ENCODE data around the gene PLEKHG4B. TPM values are rescaled to one million over a fixed set of nuclear protein-coding genes. Genes with fewer than 3 reads are reported as not detected.
"Not testable (repeated sequence)": the region's sequence is repeated elsewhere in the genome, so short reads cannot be mapped to it uniquely, and the experiment has no call there.

The PLEKHG4B gene
- total RNA-seq, 2 experiments from 2014 or later, result 0.10 TPM

DNA sequence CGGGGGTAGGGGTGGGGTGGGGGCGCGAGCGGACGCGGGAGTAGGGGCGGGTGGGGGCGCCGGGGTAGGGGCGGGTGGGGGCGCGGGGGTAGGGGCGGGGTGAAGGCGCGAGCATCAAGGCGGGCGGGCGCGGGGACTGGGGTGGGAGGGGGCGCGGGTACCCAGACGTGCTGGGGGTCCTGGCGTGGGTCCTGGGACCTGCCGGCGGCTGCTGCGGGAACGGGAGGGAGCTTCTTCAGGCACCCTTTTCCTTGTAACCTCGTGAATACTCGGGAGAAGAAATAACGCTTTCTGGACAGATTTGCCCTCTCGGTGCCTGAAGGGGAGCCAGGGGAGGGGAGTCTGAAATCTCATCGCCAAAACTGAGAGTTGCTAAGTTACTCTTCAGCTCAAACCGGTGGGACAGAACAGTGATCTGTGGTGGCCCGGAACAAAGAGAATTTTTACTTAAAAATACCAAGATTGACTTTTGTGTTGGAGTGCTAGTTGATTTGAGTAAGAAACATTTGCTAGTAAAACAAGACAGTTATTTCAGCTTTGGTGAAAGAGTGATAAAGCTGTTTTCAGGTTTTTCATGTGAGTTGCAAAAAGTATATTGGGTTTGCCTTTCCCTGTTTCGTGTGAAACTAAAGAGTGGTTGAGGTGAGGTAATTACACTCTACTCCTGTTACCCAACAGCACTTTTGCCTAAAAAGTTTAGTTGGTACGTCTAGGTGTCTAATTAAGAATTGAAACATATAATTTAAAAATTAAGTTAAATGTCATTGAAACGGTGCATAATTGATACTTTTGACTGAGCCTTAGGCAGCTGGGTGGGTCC, 643 bp downstream of the PLEKHG4B start:
- peaks cover 3% of the 10 kb centered on the region for H3K4me1 Mint-ChIP-seq
- no peak overlapping the region for H3K4me3 Mint-ChIP-seq
- H3K9me3 Mint-ChIP-seq, result no peaks in the 10 kb centered on the region
- peaks cover 50% of the 10 kb centered on the region for H3K27me3 Mint-ChIP-seq
- DNase-seq, result no peak
- ChIA-PET CTCF (no interaction called here), POLR2A (no interaction called here)
- H3K27ac Mint-ChIP-seq, result no peak overlapping the region
- H3K36me3 Mint-ChIP-seq (ENCODE audit: low read depth), result no peaks in the 10 kb centered on the region

GRCh38 chr5:93221-93980, 1.4 kb downstream of the PLEKHG4B start:
- CTCF ChIA-PET, result no interaction called here
- Mint-ChIP-seq H3K4me3 (no peak overlapping the region), H3K4me1 (peaks cover 3% of the 10 kb centered on the region), H3K9me3 (no peaks in the 10 kb centered on the region), H3K27me3 (peaks cover 47% of the 10 kb centered on the region), H3K36me3 (ENCODE audit: low read depth) (no peaks in the 10 kb centered on the region), H3K27ac (no peak overlapping the region)
- no peak for DNase-seq
- POLR2A ChIA-PET, result no interaction called here

- Mint-ChIP-seq H3K27me3 (peaks cover 44% of the 10 kb centered on the region), H3K9me3 (no peaks in the 10 kb centered on the region), H3K4me3 (no peak overlapping the region), H3K27ac (no peak overlapping the region), H3K4me1 (peaks cover 3% of the 10 kb centered on the region), H3K36me3 (ENCODE audit: low read depth) (no peaks in the 10 kb centered on the region)
- POLR2A ChIA-PET, result no interaction called here
- CTCF ChIA-PET, result no interaction called here
- DNase-seq, result no peak
These were observed 2.3 kb downstream of the PLEKHG4B start for GRCh38 chr5:94113-94892.

DNA sequence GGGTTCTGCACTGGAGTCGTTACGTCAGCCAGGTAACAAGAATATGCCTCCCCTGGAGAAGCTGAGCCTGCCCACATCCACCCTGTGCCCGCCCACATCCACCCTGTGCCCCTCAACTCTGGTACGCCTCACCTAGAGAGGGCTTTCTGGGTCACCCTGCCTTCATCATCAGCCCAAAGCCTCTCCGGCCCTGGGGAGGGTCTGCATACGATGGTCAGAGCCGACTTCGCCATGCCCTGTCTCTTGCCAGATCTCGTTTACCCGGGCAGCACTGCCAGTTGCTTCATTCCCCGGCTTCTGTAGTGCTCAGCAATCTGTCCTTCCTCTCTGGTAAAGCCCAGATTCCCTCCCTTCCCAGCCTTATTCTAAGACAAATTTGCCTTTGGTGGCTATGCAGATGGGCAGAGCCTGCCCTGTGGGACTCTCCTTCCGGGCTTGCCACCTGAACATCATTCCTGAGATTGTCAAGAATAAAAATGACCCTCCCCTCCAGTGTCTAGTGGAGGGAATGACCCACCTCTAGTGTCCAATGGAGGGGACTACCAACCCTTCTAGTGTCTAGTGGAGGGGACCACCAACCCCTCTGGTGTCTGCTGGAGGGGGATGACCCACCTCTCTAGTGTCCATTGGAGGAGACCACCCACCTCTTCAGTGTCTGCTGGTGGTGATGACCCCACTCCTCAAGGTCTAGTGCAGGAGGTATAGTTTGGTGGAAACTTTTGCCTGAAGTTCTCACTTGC, 3.4 kb downstream of the PLEKHG4B start:
- no peak for DNase-seq
- Mint-ChIP-seq H3K27ac (no peak overlapping the region), H3K36me3 (ENCODE audit: low read depth) (no peaks in the 10 kb centered on the region), H3K9me3 (no peaks in the 10 kb centered on the region), H3K4me1 (peaks cover 3% of the 10 kb centered on the region), H3K27me3 (peaks cover 41% of the 10 kb centered on the region), H3K4me3 (no peak overlapping the region)
- POLR2A ChIA-PET, result no interaction called here
- CTCF ChIA-PET, result no interaction called here

GRCh38 chr5:96976-97660, 5.2 kb downstream of the PLEKHG4B start:
- Mint-ChIP-seq H3K4me1 (no peaks in the 10 kb centered on the region), H3K27ac (no peak overlapping the region), H3K9me3 (no peaks in the 10 kb centered on the region), H3K36me3 (ENCODE audit: low read depth) (no peaks in the 10 kb centered on the region), H3K4me3 (no peak overlapping the region), H3K27me3 (peaks cover 28% of the 10 kb centered on the region)
- POLR2A ChIA-PET, result no interaction called here
- no peak for DNase-seq
- CTCF ChIA-PET, result no interaction called here

- H3K4me1 Mint-ChIP-seq, result no peaks in the 10 kb centered on the region
- ChIA-PET CTCF (no interaction called here), POLR2A (no interaction called here)
- no peaks in the 10 kb centered on the region for H3K9me3 Mint-ChIP-seq
- H3K27ac Mint-ChIP-seq, result no peak overlapping the region
- peaks cover 10% of the 10 kb centered on the region for H3K27me3 Mint-ChIP-seq
- DNase-seq, result no peak
- H3K4me3 Mint-ChIP-seq, result no peak overlapping the region
- no peaks in the 10 kb centered on the region for H3K36me3 Mint-ChIP-seq (ENCODE audit: low read depth)
These were observed 7.8 kb downstream of the PLEKHG4B start for GRCh38 chr5:99815-100214.

- Mint-ChIP-seq H3K36me3 (ENCODE audit: low read depth) (no peaks in the 10 kb centered on the region), H3K27ac (no peak overlapping the region), H3K4me1 (no peaks in the 10 kb centered on the region), H3K4me3 (no peak overlapping the region), H3K9me3 (no peaks in the 10 kb centered on the region), H3K27me3 (peaks cover 4% of the 10 kb centered on the region)
- no peak for DNase-seq
- ChIA-PET CTCF (no interaction called here), POLR2A (no interaction called here)
These were observed 10.6 kb downstream of the PLEKHG4B start for GRCh38 chr5:102411-103043.

DNA sequence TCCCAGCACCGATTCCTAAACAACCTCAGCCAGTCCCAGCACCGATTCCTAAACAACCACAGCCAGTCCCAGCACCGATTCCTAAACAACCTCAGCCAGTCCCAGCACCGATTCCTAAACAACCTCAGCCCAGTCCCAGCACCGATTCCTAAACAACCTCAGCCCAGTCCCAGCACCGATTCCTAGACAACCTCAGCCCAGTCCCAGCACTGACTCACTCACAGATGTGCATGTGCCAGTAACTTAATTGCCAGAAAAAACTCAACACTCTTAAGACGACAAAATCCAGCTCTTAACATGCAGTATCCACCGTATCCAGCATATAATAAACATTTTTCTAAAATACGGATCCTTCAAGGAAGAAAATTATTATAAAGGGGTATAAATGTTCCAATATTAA, 12.1 kb downstream of the PLEKHG4B start:
- H3K36me3 Mint-ChIP-seq (ENCODE audit: low read depth); CTCF ChIA-PET: not testable (repeated sequence)

DNA sequence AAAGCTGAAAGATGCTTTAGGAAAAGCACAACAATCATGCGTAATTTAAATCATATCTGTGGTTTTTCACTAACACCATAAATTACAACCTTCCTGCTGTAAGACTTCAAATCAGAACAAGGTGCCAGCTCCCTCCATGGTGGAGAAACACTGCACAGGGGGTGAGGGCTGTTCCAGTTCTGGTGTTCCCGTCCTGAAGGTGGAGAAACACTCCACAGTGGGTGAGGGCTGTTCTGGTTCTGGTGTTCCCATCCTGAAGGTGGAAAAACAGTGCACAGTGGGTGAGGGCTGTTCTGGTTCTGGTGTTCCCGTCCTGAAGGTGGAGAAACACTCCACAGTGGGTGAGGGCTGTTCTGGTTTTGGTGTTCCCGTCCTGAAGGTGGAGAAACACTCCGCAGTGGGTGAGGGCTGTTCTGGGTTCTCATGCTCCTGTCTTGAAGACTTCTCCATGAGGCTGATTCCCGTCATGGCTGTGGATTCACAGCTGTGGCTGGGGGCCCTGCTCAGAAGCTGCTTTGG, 12.9 kb downstream of the PLEKHG4B start:
- Mint-ChIP-seq H3K27me3 (peaks cover 1% of the 10 kb centered on the region), H3K36me3 (ENCODE audit: low read depth) (no peaks in the 10 kb centered on the region), H3K4me3 (no peak overlapping the region), H3K27ac (no peak overlapping the region), H3K4me1 (no peaks in the 10 kb centered on the region), H3K9me3 (no peaks in the 10 kb centered on the region)
- no peak for DNase-seq
- ChIA-PET POLR2A (no interaction called here), CTCF (no interaction called here)

More for the DNA sequence above, 12.1 kb downstream of the PLEKHG4B start:
- H3K9me3 Mint-ChIP-seq, H3K4me3 Mint-ChIP-seq, H3K27ac Mint-ChIP-seq, POLR2A ChIA-PET, DNase-seq, H3K4me1 Mint-ChIP-seq, H3K27me3 Mint-ChIP-seq: not testable (repeated sequence)

GRCh38 chr5:105504-106070, 13.6 kb downstream of the PLEKHG4B start:
- ChIA-PET CTCF (interaction anchor here (0.5 to 0.6 kb wide), 3 partner anchors 21 to 25 kb away, joined by 3 to 4 read pairs (median 3); no protein-coding TSS in a partner anchor), POLR2A (no interaction called here)
- no peaks in the 10 kb centered on the region for H3K4me1 Mint-ChIP-seq
- H3K27ac Mint-ChIP-seq, result no peak overlapping the region
- no peak for DNase-seq
- H3K27me3 Mint-ChIP-seq, result no peaks in the 10 kb centered on the region
- H3K4me3 Mint-ChIP-seq, result no peak overlapping the region
- no peaks in the 10 kb centered on the region for H3K36me3 Mint-ChIP-seq (ENCODE audit: low read depth)
- no peaks in the 10 kb centered on the region for H3K9me3 Mint-ChIP-seq

DNA sequence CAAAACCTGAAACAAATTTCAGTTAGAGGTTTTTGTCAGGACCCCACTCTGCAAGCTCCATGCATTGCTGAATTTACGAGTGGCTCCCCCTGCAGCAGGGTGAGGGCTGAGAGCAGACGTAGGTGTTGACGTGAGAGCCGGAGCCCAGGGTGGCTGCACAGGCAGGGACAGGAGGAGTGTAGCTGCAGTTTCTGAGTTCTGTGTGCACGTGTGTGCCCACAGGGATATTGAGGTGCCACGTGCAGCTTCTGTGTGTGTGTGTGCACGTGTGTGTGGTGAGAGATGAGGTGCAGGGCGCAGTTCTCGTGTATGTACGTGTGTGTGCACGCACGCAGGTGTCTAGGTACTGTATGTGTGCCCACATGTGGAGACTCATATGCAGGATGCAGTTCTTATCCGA, 14.6 kb downstream of the PLEKHG4B start:
- CTCF ChIA-PET, result no interaction called here
- POLR2A ChIA-PET, result no interaction called here
- Mint-ChIP-seq H3K27me3 (no peaks in the 10 kb centered on the region), H3K4me1 (no peaks in the 10 kb centered on the region), H3K4me3 (no peak overlapping the region), H3K27ac (no peak overlapping the region), H3K36me3 (ENCODE audit: low read depth) (no peaks in the 10 kb centered on the region), H3K9me3 (no peaks in the 10 kb centered on the region)
- DNase-seq, result no peak

DNA sequence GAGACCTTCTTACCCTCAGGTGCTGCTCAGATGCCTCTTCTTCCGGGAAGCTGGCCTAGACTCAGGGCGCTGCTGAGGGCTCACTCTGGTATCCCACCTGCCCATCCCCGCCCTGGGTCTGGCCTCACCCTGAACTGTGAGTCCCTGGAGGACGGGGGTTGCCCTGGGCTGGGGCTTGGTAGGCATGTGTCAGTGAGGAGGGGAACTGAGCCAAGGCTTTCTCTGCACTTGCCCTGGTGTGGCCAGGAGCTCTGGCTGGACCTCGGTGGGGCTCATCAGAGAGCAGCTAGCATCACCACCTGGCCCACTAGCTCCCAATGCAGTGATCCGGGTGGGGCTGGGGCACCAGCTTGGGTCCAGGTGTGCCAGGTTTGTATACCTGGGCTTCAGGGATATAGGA, 15.6 kb downstream of the PLEKHG4B start:
- POLR2A ChIA-PET, result no interaction called here
- Mint-ChIP-seq H3K27ac (no peak overlapping the region), H3K36me3 (ENCODE audit: low read depth) (no peaks in the 10 kb centered on the region), H3K4me1 (no peaks in the 10 kb centered on the region), H3K27me3 (no peaks in the 10 kb centered on the region), H3K4me3 (no peak overlapping the region), H3K9me3 (no peaks in the 10 kb centered on the region)
- DNase-seq, result no peak
- CTCF ChIA-PET, result no interaction called here
